ENCODE measurements around the gene AGPAT2. TPM values are rescaled to one million over a fixed set of nuclear protein-coding genes. Genes with fewer than 3 reads are reported as not detected.

The AGPAT2 gene
- total RNA-seq, 4 donors from 2014 or later: 22.0 to 52.8 (median 39.3) TPM

DNA sequence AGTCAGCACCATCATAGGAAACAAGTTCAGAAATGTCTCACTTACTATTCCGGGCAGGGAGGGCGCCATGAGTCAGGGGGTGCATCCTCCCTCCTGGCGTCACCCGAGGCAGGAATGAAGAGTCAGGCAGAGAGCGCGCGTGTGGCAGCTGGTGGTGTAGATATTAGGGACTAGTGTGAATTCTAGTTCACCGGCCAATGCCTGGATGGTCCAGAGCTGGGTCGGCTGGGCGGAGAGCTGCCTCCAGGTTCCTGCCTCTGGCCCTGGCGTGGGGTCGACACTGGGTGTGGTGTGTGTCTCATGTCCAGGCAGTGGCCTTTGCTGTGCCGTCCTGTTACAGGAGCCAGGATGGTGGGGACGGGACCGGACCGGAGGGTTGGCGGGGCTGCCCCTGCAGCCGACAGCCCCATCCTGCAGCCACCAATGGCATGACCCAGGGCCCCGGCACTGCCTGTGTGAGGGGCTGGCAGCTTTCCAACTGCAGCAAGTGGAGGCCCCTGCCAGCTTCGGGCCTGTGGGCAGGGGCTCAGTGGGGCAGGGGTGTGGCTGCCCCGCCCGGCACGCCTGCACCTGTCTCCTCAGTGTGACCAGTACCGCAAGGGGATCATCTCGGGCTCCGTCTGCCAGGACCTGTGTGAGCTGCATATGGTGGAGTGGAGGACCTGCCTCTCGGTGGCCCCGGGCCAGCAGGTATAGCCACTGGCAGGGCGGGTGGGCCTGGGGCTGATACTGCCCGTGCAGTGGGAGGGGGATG, 34.3 kb upstream of the AGPAT2 start:
- H3K4me1 ChIP-seq: peaks cover 61 to 77% (median 71%) of the 10 kb centered on the region in 4 donors

DNA sequence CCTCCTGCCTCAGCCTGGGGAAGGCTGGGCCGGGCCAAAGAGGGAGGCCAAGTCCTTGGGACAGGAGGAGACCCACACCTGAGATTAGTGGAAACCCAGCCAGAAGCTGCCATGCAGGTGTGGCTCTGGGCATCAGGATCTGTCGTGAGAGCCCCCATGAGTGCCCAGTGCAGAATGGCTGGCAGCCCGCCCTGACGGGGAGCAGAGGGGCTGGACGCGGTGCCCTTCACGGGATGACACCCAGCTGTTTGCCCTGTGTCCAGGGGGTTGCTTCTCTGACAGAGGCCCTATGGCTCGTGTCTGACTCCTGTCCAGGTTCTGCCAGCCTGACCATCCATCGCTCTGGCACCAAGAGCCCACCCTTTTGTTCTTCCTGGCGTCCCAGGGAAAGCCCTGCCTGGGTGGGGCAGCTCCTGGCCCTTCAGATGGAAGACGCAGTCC, 33.7 kb upstream of the AGPAT2 start:
- H3K9me3 ChIP-seq: no peaks in the 10 kb centered on the region
- no peak for DNase-seq (ENCODE audit: extremely low spot score)
- peak overlapping the region; percentile 48 to 71 (median 54) for H3K27ac ChIP-seq (replicated peaks in 1 of 4)
- H3K36me3 ChIP-seq: peaks cover 34 to 49% (median 45%) of the 10 kb centered on the region in 4 donors
- no peaks in the 10 kb centered on the region for H3K27me3 ChIP-seq
- intact Hi-C loops (cut with DNase I): no loop called here
- H3K4me3 ChIP-seq: no peak overlapping the region
- TF ChIP-seq, protein P1, sequence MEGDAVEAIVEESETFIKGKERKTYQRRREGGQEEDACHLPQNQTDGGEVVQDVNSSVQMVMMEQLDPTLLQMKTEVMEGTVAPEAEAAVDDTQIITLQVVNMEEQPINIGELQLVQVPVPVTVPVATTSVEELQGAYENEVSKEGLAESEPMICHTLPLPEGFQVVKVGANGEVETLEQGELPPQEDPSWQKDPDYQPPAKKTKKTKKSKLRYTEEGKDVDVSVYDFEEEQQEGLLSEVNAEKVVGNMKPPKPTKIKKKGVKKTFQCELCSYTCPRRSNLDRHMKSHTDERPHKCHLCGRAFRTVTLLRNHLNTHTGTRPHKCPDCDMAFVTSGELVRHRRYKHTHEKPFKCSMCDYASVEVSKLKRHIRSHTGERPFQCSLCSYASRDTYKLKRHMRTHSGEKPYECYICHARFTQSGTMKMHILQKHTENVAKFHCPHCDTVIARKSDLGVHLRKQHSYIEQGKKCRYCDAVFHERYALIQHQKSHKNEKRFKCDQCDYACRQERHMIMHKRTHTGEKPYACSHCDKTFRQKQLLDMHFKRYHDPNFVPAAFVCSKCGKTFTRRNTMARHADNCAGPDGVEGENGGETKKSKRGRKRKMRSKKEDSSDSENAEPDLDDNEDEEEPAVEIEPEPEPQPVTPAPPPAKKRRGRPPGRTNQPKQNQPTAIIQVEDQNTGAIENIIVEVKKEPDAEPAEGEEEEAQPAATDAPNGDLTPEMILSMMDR (IDR thresholded peaks at IDR 0.05): no peak
- TF ChIP-seq POLR2A (IDR thresholded peaks at IDR 0.05; ENCODE audit: low read depth) (no peak), POLR2AphosphoS5 (IDR thresholded peaks at IDR 0.05) (no peak)
- 61% methylated on average over 7 of the region's 11 CpGs for WGBS
- H3K4me1 ChIP-seq: peaks cover 55 to 71% (median 65%) of the 10 kb centered on the region in 4 donors

More for the DNA sequence above, 34.3 kb upstream of the AGPAT2 start:
- Histone ChIP-seq H3K27ac (replicated peaks in 1 of 4) (peak overlapping the region; percentile 48 to 71 (median 54)), H3K9me3 (no peaks in the 10 kb centered on the region), H3K27me3 (no peaks in the 10 kb centered on the region), H3K4me3 (no peak overlapping the region), H3K36me3 (peaks cover 34 to 55% (median 51%) of the 10 kb centered on the region in 4 donors)
- TF ChIP-seq POLR2A (IDR thresholded peaks at IDR 0.05; ENCODE audit: low read depth) (no peak), POLR2AphosphoS5 (IDR thresholded peaks at IDR 0.05) (peak; percentile 28 to 49)
- intact Hi-C loops (cut with DNase I): no loop called here
- WGBS: 67% methylated on average over 9 of the region's 30 CpGs
- DNase-seq (ENCODE audit: extremely low spot score): no peak

GRCh38 chr9:136720251-136720897, 33.1 kb upstream of the AGPAT2 start:
- Histone ChIP-seq H3K36me3 (peaks cover 32 to 43% (median 40%) of the 10 kb centered on the region in 4 donors), H3K27ac (replicated peaks in 1 of 4) (peak overlapping the region; percentile 48 to 71 (median 54)), H3K27me3 (no peaks in the 10 kb centered on the region), H3K4me1 (peaks cover 54 to 68% (median 61%) of the 10 kb centered on the region in 4 donors), H3K4me3 (peak overlapping the region in 1 of 4 donors; percentile 5), H3K9me3 (no peaks in the 10 kb centered on the region)
- DNase-seq (ENCODE audit: extremely low spot score): no peak
- 37% methylated on average over 13 of the region's 20 CpGs for WGBS
- intact Hi-C loops (cut with DNase I): no loop called here
- no peak for TF ChIP-seq POLR2A (IDR thresholded peaks at IDR 0.05; ENCODE audit: low read depth)
- TF ChIP-seq POLR2AphosphoS5 (IDR thresholded peaks at IDR 0.05): peak; percentile 5 to 22

GRCh38 chr9:136719195-136719880, 32.1 kb upstream of the AGPAT2 start:
- DNase-seq (ENCODE audit: extremely low spot score): no peak
- Histone ChIP-seq H3K27me3 (peaks cover 0 to 8% (median 0%) of the 10 kb centered on the region in 4 donors), H3K4me3 (no peak overlapping the region), H3K9me3 (no peaks in the 10 kb centered on the region), H3K27ac (replicated peaks in 1 of 4) (peak overlapping the region in 3 of 4 donors; percentile 48 to 71 (median 55)), H3K36me3 (peaks cover 22 to 33% (median 30%) of the 10 kb centered on the region in 4 donors), H3K4me1 (peaks cover 55 to 70% (median 61%) of the 10 kb centered on the region in 4 donors)
- TF ChIP-seq POLR2AphosphoS5 (IDR thresholded peaks at IDR 0.05) (no peak), EP300 (IDR thresholded peaks at IDR 0.05) (no peak)
- TF ChIP-seq, protein P1 (IDR thresholded peaks at IDR 0.05): no peak
- intact Hi-C loops (cut with DNase I): no loop called here
- 73% methylated on average over 8 of the region's 24 CpGs for WGBS

- H3K4me1 ChIP-seq: peaks cover 63 to 71% (median 67%) of the 10 kb centered on the region in 4 donors
- no peaks in the 10 kb centered on the region for H3K9me3 ChIP-seq
- no peak overlapping the region for H3K4me3 ChIP-seq
- peaks cover 0 to 14% (median 0%) of the 10 kb centered on the region in 4 donors for H3K27me3 ChIP-seq
- peaks cover 14 to 25% (median 23%) of the 10 kb centered on the region in 4 donors for H3K36me3 ChIP-seq
- no peak for DNase-seq (ENCODE audit: extremely low spot score)
- intact Hi-C loops (cut with DNase I): no loop called here
- TF ChIP-seq EP300 (IDR thresholded peaks at IDR 0.05) (no peak), POLR2AphosphoS5 (IDR thresholded peaks at IDR 0.05) (no peak), POLR2A (IDR thresholded peaks at IDR 0.05; ENCODE audit: low read depth) (no peak)
- TF ChIP-seq, protein P1 (IDR thresholded peaks at IDR 0.05): no peak
- H3K27ac ChIP-seq (replicated peaks in 1 of 4): peak overlapping the region in 3 of 4 donors; percentile 6 to 71 (median 48)
- 75% methylated on average over 10 of the region's 20 CpGs for WGBS
Measured at GRCh38 chr9:136718345-136719194, 31.3 kb upstream of the AGPAT2 start.
